SK-N-SH treated with all-trans-retinoic acid at 6 μM for 48 hours (cell line): Measurements from ENCODE around the gene DNAJC6.

ENCODE experiments used
- ARNTL ChIP-seq: fragments of 450-650 bp; formaldehyde crosslinking; IDR thresholded peaks from 2 replicates; pipeline ENCODE4 v1.5.0; 2020; ENCODE audit warnings: low read depth, mild to moderate bottlenecking, moderate library complexity, borderline replicate concordance
- CSDC2 ChIP-seq: fragments of 250-450 bp; sonication (Bioruptor Pico); IDR thresholded peaks from 2 replicates; pipeline ENCODE4 v1.5.0; 2020; ENCODE audit warnings: mild to moderate bottlenecking, moderate library complexity
- ISL1 ChIP-seq: fragments of 250-450 bp; sonication (Bioruptor Pico); IDR thresholded peaks from 2 replicates; pipeline ENCODE4 v2.1.2; 2022; ENCODE audit warnings: mild to moderate bottlenecking, moderate library complexity
- PATZ1 ChIP-seq: fragments of 250-450 bp; sonication (Bioruptor Pico); IDR thresholded peaks from 2 replicates; pipeline ENCODE4 v1.8.0; 2020; ENCODE audit warnings: mild to moderate bottlenecking, moderate library complexity, borderline replicate concordance
- POU6F1 ChIP-seq: fragments of 250-450 bp; sonication (Bioruptor Pico); IDR thresholded peaks from 2 replicates; pipeline ENCODE4 v1.8.0; 2021; ENCODE audit warnings: low read depth, mild to moderate bottlenecking, moderate library complexity, borderline replicate concordance
- PPARA ChIP-seq: fragments of 250-450 bp; sonication (Bioruptor Pico); IDR thresholded peaks from 2 replicates; pipeline ENCODE4 v1.5.0; 2020; ENCODE audit warnings: mild to moderate bottlenecking, borderline replicate concordance
- RARB ChIP-seq: fragments of 250-450 bp; sonication (Bioruptor Pico); IDR thresholded peaks from 2 replicates; pipeline ENCODE4 v1.8.0; 2021; ENCODE audit warnings: mild to moderate bottlenecking, moderate library complexity
- SNAI2 ChIP-seq: fragments of 250-450 bp; sonication (Bioruptor Pico); IDR thresholded peaks from 2 replicates; pipeline ENCODE4 v1.5.0; 2020; ENCODE audit warnings: mild to moderate bottlenecking, moderate library complexity
- TCF4 ChIP-seq: fragments of 250-450 bp; sonication (Bioruptor Pico); IDR thresholded peaks from 2 replicates; pipeline ENCODE4 v1.8.0; 2021; ENCODE audit warnings: mild to moderate bottlenecking, moderate library complexity, borderline replicate concordance
- ZFP3 ChIP-seq: fragments of 250-450 bp; sonication (Bioruptor Pico); IDR thresholded peaks from 2 replicates; pipeline ENCODE4 v1.5.0; 2020; ENCODE audit warnings: mild to moderate bottlenecking, moderate library complexity
- ZNF565 ChIP-seq: fragments of 450-650 bp; formaldehyde crosslinking; conservative IDR thresholded peaks from 2 replicates; pipeline ENCODE4 v1.5.0; 2020; ENCODE audit warnings: low read depth, mild to moderate bottlenecking, moderate library complexity

GRCh38 chr1:65437616-65438015 is 128.3 kb downstream of the DNAJC6 start:
- TF ChIP-seq ZNF565 (CRISPR knock-in tag): no peak
- TF ChIP-seq CSDC2 (CRISPR knock-in tag): no peak
- no peak for TF ChIP-seq PPARA (CRISPR knock-in tag)
- TF ChIP-seq ZFP3: no peak
- TF ChIP-seq PATZ1 (CRISPR knock-in tag): no peak
- TF ChIP-seq TCF4: no peak
- TF ChIP-seq SNAI2 (CRISPR knock-in tag): no peak
- no peak for TF ChIP-seq ISL1
- TF ChIP-seq POU6F1 (CRISPR knock-in tag): no peak
- TF ChIP-seq ARNTL (CRISPR knock-in tag): no peak
- TF ChIP-seq RARB (CRISPR knock-in tag): no peak
